Medulla oblongata (tissue), 1 donor: Measurements from ENCODE around the gene KRTAP25-1.

ENCODE experiments used
- DNase-seq: peaks from one replicate; pipeline ENCODE4 v3.0.0-alpha.2; 2015; ENCODE audit errors: extremely low spot score

Gene KRTAP25-1

GRCh38 chr21:30289215-30289614 is at the start of gene KRTAP25-1:
Gene KRTAP25-1, minus strand, starts transcription at chr21:30289514. Its CDS starts 24 bp downstream, at chr21:30289490.
- no peak for DNase-seq

- no peak for DNase-seq
These were observed 49.4 kb upstream of the KRTAP25-1 start for GRCh38 chr21:30338717-30339116.

- DNase-seq, result no peak
These were observed 48.5 kb upstream of the KRTAP25-1 start for GRCh38 chr21:30337772-30338171.

GRCh38 chr21:30337276-30337744 is 48.0 kb upstream of the KRTAP25-1 start, which contains the start of gene KRTAP27-1:
Gene KRTAP27-1, minus strand, starts transcription at chr21:30337694. Its CDS starts 26 bp downstream, at chr21:30337668.
- no peak for DNase-seq

- DNase-seq, result no peak
These were observed 47.3 kb upstream of the KRTAP25-1 start for GRCh38 chr21:30336596-30336995.

GRCh38 chr21:30333736-30334135 is 44.4 kb upstream of the KRTAP25-1 start:
- no peak for DNase-seq

GRCh38 chr21:30332681-30333080 is 43.4 kb upstream of the KRTAP25-1 start:
- no peak for DNase-seq

- DNase-seq, result no peak
These were observed 40.0 kb upstream of the KRTAP25-1 start for GRCh38 chr21:30329203-30329875.

GRCh38 chr21:30326390-30326789 is 37.1 kb upstream of the KRTAP25-1 start:
- no peak for DNase-seq

GRCh38 chr21:30320215-30320614 is 30.9 kb upstream of the KRTAP25-1 start, which contains the start of gene KRTAP26-1:
Gene KRTAP26-1, minus strand, starts transcription at chr21:30320315. Its CDS starts 280 bp downstream, at chr21:30320035.
- DNase-seq, result no peak

- no peak for DNase-seq
These were observed 26.4 kb upstream of the KRTAP25-1 start for GRCh38 chr21:30315701-30316100.

GRCh38 chr21:30306884-30307283 is 17.6 kb upstream of the KRTAP25-1 start:
- no peak for DNase-seq

- no peak for DNase-seq
These were observed 15.8 kb upstream of the KRTAP25-1 start for GRCh38 chr21:30305136-30305535.

GRCh38 chr21:30282850-30283249 is 6.5 kb downstream of the KRTAP25-1 start, which contains the start of gene KRTAP24-1:
Gene KRTAP24-1, minus strand, starts transcription at chr21:30282950. Its CDS starts 18 bp downstream, at chr21:30282932.
- no peak for DNase-seq

GRCh38 chr21:30271611-30272010 is 17.7 kb downstream of the KRTAP25-1 start:
- DNase-seq, result no peak

- no peak for DNase-seq
These were observed 18.2 kb downstream of the KRTAP25-1 start for GRCh38 chr21:30271156-30271555.

- no peak for DNase-seq
These were observed 19.3 kb downstream of the KRTAP25-1 start for GRCh38 chr21:30269803-30270530.

- peak; percentile 15 for DNase-seq
These were observed 20.6 kb downstream of the KRTAP25-1 start for GRCh38 chr21:30268608-30269197.

- no peak for DNase-seq
These were observed 31.5 kb downstream of the KRTAP25-1 start for GRCh38 chr21:30257773-30258172.

- DNase-seq, result no peak
These were observed 33.2 kb downstream of the KRTAP25-1 start for GRCh38 chr21:30256100-30256499.

- no peak for DNase-seq
These were observed 33.6 kb downstream of the KRTAP25-1 start for GRCh38 chr21:30255679-30256078.

- no peak for DNase-seq
These were observed 37.5 kb downstream of the KRTAP25-1 start for GRCh38 chr21:30251781-30252180.
